Thyroid gland (tissue), 4 donors: ENCODE measurements around the gene GDNF.

ENCODE experiments used
- CTCF ChIP-seq, 6 experiments: fragments of 200-600 bp in 3 of 6; fragments of 450-650 bp in 3 of 6; sonication (generic) in 3 of 6; IDR thresholded peaks; one replicate each; pipeline ENCODE4 v1.5.1; 2016 to 2019; ENCODE audit warnings: antibody characterized with exemption in 6 of 6, mild to moderate bottlenecking in 2 of 6, inconsistent platforms in 1 of 6, moderate library complexity in 1 of 6
- POLR2A ChIP-seq, 2 donors: fragments of 450-650 bp; IDR thresholded peaks; one replicate each; pipeline ENCODE4 v1.6.1; 2017; ENCODE audit warnings: antibody characterized with exemption in 2 of 2, mild to moderate bottlenecking in 2 of 2, moderate library complexity in 1 of 2

- TF ChIP-seq CTCF (IDR thresholded peaks at IDR 0.05) (no peak), POLR2A (IDR thresholded peaks at IDR 0.05) (no peak)
Measured at GRCh38 chr5:37814699-37815098, 25.1 kb downstream of the GDNF start.
